Smooth muscle cell of the brain vasculature (primary cell): ENCODE measurements around the gene DNAL4.

Source experiments
- DNase-seq: peaks from one replicate; pipeline ENCODE4 v3.0.0-alpha.2; 2012; ENCODE audit warnings: low read depth, low spot score

The DNAL4 gene

DNA sequence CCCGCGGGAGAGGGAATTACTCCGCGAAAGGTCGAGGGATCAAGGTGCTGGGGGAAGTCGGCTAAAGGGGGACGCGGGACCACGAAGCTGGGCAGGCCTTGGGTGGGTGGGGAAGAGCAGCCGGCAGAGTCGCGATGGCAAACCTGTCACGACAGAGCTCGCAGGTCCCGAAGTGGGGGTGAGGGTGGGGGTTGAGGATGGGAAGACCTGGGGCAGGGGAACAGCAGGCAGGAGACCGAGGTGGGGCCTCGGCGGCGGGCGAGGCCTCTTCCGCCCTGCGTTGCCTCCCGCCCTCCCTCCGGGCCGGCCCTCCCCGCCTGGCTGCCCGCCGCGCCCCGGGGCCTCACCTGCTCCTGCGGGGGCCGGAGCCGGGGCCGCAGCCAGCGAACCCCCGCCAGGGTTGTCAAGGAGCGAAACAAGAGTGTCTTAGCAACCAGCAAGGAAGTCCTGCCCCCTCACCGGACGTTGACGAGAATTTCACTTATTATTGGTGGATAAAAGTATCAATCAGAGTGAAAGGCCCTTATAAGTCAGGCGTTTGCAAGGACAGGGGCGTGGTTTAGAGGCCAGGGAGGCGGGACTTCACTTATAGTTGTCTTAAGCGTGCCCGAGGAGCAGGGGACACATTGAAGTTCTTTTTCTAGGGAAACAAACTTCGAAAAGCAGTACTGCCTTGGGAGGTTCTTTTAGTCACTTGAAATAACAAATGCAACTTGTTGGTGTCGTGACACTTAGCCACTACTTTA lies at the start of gene DNAL4:
TSS of gene DNAL4 (minus strand) at position 423 of the 746 bp plus-strand sequence. CDS start 11,412 bp downstream, outside the sequence.
- DNase-seq = peak; percentile 97

GRCh38 chr22:38843201-38843656 lies 49.3 kb upstream of the DNAL4 start:
- peak; percentile 10 for DNase-seq

- DNase-seq = no peak
Observed at GRCh38 chr22:38842512-38843200, 48.7 kb upstream of the DNAL4 start.

- no peak for DNase-seq
Observed at GRCh38 chr22:38841635-38842034, 47.7 kb upstream of the DNAL4 start.

- DNase-seq = no peak
Observed at GRCh38 chr22:38841211-38841610, 47.3 kb upstream of the DNAL4 start.

- DNase-seq = no peak
Observed at GRCh38 chr22:38840129-38840528, 46.2 kb upstream of the DNAL4 start.

DNA sequence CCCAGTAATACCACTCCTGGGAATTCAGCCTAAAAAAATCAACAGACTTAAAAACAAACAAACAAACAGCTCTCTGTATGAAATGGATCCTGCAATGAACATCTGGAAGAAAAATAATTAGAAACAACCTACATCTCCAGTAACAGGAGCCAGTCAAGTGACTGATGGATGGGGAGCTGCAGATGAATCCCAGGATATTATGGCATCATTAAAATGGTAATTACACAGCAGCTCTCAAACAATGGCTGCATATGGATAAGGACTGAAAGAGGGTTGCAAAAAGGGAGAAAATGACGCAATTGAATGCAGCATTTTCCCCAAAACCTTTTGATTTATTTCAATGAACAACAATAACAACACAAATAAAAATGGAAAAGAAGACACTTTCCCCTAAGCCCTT lies 45.7 kb upstream of the DNAL4 start:
- DNase-seq = no peak

GRCh38 chr22:38837414-38837928 lies 43.5 kb upstream of the DNAL4 start:
- DNase-seq = no peak

GRCh38 chr22:38835888-38836301 lies 42.0 kb upstream of the DNAL4 start:
- DNase-seq = no peak

- no peak for DNase-seq
Observed at GRCh38 chr22:38834991-38835390, 41.0 kb upstream of the DNAL4 start.

DNA sequence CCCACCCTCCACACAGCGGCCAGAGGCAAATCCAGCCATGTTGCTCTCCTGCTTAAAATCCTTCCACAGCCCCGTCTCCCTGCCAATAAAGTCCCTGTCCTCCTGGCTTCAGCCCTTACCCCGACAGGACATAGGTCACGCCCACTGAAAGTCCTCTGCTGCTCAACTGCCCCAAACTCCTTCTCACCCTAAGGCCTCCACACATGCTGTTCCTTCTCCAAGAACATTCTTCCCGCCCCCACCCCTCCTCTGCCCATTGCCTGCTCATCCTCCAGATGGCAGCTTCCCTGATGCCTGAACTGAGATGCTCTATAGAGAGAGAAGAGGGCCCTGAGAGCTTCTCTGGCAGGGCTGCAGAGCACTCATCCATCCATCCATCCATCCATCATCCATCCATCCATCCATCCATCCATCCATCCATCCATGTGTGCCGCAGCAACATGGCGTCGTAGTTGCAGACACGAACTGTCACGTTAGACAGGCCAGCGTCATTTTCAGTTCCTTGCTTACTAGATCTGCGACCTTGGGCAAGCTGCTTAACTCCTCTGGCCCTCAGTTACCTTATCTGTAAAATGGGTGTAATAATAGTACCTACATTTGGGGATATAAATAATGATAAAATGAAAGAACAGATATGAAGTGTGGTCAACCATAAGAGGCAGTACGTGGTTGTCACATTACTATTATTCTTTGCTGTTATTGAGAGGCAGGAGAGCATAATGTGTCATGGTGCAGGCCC lies 40.4 kb upstream of the DNAL4 start:
- DNase-seq = no peak

GRCh38 chr22:38833061-38833460 lies 39.1 kb upstream of the DNAL4 start:
- no peak for DNase-seq

- no peak for DNase-seq
Observed at GRCh38 chr22:38832005-38832978, 38.3 kb upstream of the DNAL4 start.

DNA sequence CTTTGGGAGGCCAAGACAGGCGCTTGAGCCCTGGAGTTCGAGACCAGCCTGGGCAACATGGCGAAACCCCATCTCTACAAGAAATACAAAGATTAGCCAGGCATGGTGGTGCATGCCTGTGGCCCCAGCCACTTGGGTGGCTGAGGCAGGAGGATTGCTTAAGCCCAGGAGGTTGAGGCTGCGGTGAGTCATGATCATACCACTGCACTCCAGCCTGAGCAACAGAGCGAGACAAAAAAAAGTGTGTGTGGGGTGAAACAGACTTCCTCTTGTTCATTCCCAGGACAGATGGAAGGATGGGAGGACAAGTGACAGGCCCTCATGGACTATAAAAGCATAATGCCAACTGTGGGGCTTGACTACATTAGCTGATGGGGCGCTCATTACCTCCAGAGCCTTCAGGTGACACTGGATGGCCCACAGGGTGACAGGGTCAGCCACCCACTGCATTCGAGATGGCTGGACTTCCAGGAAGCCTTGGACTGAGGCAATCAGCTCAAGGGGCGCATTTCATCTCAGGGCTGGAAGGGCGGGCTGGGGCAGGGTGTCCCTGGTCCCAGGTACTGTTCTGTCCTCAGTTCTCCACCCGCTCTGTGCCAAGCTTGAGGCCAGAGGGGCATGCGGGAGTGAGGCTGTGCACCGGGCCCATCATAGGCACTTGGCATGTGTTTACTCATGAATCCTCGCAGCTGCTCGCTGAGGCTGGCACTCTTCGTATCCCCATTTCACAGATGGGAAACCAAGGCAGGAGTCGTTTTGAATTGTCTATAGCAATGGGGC lies 37.4 kb upstream of the DNAL4 start:
- no peak for DNase-seq

DNA sequence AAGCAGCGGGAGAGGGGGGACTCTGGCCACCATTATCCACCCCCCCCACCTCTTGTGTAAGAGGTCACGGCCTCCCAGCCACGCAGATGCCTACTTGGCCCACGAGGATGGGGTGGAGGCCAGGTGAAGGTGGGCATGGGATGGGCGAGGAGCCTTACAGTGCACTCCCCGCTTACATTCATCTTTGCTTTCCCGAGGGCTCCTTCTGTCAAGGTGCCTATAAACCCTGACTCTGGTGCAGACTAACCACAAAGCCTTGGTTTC lies 36.8 kb upstream of the DNAL4 start:
- no peak for DNase-seq

GRCh38 chr22:38830026-38830844 lies 36.3 kb upstream of the DNAL4 start:
- no peak for DNase-seq

DNA sequence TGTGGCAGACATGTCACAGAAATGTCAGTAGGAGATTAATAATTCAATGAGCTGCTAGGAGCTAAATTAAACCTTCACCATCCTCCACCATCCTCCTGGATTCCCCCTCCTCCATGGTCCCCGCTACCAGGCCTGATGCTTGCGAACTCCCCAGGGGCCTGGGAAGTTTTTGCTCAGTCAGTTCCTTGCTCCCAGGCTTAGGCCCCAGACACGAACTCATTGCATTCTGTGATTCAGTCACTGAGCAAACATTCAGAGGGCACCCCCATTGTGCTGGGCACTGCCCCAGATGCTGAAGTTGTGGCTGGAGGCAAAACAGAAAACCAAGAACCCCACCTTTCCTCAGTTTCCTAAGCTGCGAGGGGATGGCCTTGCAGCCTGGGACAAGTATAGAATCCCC lies 35.5 kb upstream of the DNAL4 start:
- DNase-seq = no peak

GRCh38 chr22:38828616-38829205 lies 34.8 kb upstream of the DNAL4 start:
- DNase-seq = no peak

DNA sequence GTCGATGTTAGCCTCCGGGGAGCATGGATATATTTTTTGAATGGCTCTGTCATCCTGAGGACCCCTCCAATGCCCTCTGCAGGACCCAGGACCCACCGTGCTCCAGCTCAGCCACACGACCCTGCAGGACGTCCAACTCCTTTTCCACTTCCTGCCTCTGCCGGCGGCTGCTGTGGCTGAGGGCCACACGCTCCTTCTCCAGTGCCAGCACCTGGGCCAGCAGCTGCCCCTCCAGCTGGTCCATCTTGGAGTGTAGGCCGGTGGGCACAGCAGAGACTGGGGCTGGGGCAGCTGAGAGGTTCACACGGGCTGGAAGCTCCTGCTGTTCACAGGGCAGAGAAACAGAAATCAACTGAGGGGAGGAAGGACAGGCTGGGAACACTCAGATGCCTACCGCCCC lies 34.2 kb upstream of the DNAL4 start:
- DNase-seq = no peak
